HG02852 (cell line): ENCODE measurements around the gene UBE2R2.
"Not testable (repeated sequence)": the region's sequence is repeated elsewhere in the genome, so short reads cannot be mapped to it uniquely, and the experiment has no call there.

ENCODE experiments used
- ATAC-seq: cut with Tn5 transposase; IDR thresholded peaks from one replicate; pipeline ENCODE4 v1.9.1; 2021; ENCODE audit warnings: mild to moderate bottlenecking, moderate library complexity; ENCODE audit not compliant: unreplicated experiment

The UBE2R2 gene

GRCh38 chr9:33798545-33798944 lies 18.4 kb upstream of the UBE2R2 start:
- no peak for ATAC-seq

GRCh38 chr9:33799928-33800704 lies 16.8 kb upstream of the UBE2R2 start:
- ATAC-seq = no peak

GRCh38 chr9:33800886-33801285 lies 16.1 kb upstream of the UBE2R2 start:
- ATAC-seq = no peak

GRCh38 chr9:33801943-33802500 lies 14.9 kb upstream of the UBE2R2 start:
- not testable (repeated sequence) for ATAC-seq

- ATAC-seq = not testable (repeated sequence)
Measured at GRCh38 chr9:33804196-33804595, 12.8 kb upstream of the UBE2R2 start.

- not testable (repeated sequence) for ATAC-seq
Measured at GRCh38 chr9:33807156-33807555, 9.8 kb upstream of the UBE2R2 start.

GRCh38 chr9:33808979-33809322 lies 8.0 kb upstream of the UBE2R2 start:
- ATAC-seq = not testable (repeated sequence)

- ATAC-seq = no peak
Measured at GRCh38 chr9:33809506-33809905, 7.5 kb upstream of the UBE2R2 start.

GRCh38 chr9:33813712-33814641 lies 3.0 kb upstream of the UBE2R2 start:
- ATAC-seq = no peak

- no peak for ATAC-seq
Measured at GRCh38 chr9:33815781-33816180, 1.2 kb upstream of the UBE2R2 start.

GRCh38 chr9:33817327-33818166 lies 587 bp downstream of the UBE2R2 start:
- peak; percentile 26 for ATAC-seq

- no peak for ATAC-seq
Measured at GRCh38 chr9:33818167-33818846, 1.3 kb downstream of the UBE2R2 start.

- ATAC-seq = no peak
Measured at GRCh38 chr9:33818847-33819500, 2.0 kb downstream of the UBE2R2 start.

- no peak for ATAC-seq
Measured at GRCh38 chr9:33820231-33820745, 3.3 kb downstream of the UBE2R2 start.

- ATAC-seq = no peak
Measured at GRCh38 chr9:33823801-33824200, 6.8 kb downstream of the UBE2R2 start.

GRCh38 chr9:33827285-33827684 lies 10.3 kb downstream of the UBE2R2 start:
- not testable (repeated sequence) for ATAC-seq

GRCh38 chr9:33829641-33830230 lies 12.8 kb downstream of the UBE2R2 start:
- not testable (repeated sequence) for ATAC-seq

- no peak for ATAC-seq
Measured at GRCh38 chr9:33835625-33836260, 18.8 kb downstream of the UBE2R2 start.
